Lower leg skin (tissue), 3 donors: Measurements from ENCODE around the gene YPEL4.

Source experiments
- POLR2A ChIP-seq, 2 donors: fragments of 450-650 bp; IDR thresholded peaks; one replicate each; pipeline ENCODE4 v1.6.1; 2016 to 2017; ENCODE audit warnings: antibody characterized with exemption in 2 of 2, mild to moderate bottlenecking in 1 of 2, moderate library complexity in 1 of 2
- TF ChIP-seq, protein P1 (sequence below), 3 donors: fragments of 450-650 bp; IDR thresholded peaks; one replicate each; pipeline ENCODE4 v1.5.1; 2016; ENCODE audit warnings: antibody characterized with exemption in 3 of 3, mild to moderate bottlenecking in 3 of 3, moderate library complexity in 2 of 3

DNA sequence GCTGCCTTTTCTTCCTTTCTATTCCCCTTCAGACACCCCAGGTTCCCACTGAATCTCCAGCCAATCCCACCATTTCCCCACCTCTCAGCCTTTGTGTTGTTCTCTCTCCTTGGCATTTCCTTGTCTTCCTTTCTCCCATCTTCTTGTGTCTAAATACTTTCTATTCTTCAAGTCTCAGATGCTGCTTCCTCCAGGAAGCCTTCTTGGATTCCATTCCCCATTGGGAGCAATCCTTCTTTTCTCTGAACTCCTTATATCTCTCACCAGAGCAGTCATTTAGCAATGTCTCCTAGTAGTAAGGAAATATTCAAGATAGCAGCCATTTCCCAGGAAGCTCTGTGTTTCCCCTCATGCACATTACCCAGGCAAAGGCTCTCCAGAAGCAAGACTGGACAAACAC is 15.4 kb downstream of the YPEL4 start:
- TF ChIP-seq, protein P1, sequence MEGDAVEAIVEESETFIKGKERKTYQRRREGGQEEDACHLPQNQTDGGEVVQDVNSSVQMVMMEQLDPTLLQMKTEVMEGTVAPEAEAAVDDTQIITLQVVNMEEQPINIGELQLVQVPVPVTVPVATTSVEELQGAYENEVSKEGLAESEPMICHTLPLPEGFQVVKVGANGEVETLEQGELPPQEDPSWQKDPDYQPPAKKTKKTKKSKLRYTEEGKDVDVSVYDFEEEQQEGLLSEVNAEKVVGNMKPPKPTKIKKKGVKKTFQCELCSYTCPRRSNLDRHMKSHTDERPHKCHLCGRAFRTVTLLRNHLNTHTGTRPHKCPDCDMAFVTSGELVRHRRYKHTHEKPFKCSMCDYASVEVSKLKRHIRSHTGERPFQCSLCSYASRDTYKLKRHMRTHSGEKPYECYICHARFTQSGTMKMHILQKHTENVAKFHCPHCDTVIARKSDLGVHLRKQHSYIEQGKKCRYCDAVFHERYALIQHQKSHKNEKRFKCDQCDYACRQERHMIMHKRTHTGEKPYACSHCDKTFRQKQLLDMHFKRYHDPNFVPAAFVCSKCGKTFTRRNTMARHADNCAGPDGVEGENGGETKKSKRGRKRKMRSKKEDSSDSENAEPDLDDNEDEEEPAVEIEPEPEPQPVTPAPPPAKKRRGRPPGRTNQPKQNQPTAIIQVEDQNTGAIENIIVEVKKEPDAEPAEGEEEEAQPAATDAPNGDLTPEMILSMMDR (IDR thresholded peaks at IDR 0.05) = no peak
- no peak for TF ChIP-seq POLR2A (IDR thresholded peaks at IDR 0.05)
